PC-9 (cell line): Measurements from ENCODE around the gene S100A4.

Experiments used
- EZH2 ChIP-seq: fragments of 200-600 bp; sonication (generic); IDR thresholded peaks from 2 replicates; pipeline ENCODE4 v1.8.0; 2017; ENCODE audit warnings: antibody characterized with exemption, low read depth
- TF ChIP-seq, protein P1 (sequence below): fragments of 200-600 bp; sonication (generic); conservative IDR thresholded peaks from 2 replicates; pipeline ENCODE4 v1.6.1; 2017; ENCODE audit warnings: mixed run types, antibody characterized with exemption, mild to moderate bottlenecking, moderate library complexity

DNA sequence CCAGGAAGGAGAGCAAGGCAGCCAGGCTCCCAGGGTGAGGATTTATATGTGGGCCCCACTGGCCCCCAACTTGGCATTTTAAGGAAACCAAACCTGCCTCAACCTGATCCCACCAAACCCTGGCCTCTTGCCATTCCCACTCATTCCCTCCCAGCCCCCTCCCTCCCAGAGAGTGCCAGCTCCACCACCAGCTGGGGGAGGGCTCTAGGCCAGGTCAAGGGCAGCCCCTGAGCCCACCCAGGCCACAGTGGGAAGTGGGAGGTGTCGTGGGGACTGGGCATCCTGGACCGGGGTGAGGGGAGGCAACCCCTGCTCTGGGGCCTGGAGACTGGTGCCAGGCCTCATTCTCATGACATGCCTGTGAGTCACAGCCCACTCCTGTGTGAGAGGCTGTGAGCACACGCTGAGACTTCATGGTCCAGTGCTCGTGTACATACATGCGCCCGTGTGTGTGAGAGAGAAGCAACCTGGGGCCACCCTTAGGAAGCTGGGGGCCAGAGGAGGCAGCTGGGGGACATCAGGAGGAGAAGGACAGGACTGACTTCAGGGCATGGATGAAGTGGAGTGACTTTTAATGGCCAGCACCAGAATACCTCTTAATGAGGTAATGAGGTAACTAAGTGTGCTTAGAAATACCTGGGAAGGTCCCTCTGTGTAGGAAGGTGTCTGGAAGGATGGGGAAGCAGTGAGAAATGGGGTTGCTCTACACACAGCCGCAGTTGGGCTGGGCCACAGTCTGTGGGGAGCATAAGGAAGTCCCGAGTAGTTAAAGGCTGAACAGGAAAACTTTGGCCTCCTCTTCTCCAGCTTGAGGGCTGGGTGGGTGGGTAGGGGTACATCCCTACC, 20.1 kb upstream of the S100A4 start, which contains the start of gene S100A2:
- TF ChIP-seq, protein P1, sequence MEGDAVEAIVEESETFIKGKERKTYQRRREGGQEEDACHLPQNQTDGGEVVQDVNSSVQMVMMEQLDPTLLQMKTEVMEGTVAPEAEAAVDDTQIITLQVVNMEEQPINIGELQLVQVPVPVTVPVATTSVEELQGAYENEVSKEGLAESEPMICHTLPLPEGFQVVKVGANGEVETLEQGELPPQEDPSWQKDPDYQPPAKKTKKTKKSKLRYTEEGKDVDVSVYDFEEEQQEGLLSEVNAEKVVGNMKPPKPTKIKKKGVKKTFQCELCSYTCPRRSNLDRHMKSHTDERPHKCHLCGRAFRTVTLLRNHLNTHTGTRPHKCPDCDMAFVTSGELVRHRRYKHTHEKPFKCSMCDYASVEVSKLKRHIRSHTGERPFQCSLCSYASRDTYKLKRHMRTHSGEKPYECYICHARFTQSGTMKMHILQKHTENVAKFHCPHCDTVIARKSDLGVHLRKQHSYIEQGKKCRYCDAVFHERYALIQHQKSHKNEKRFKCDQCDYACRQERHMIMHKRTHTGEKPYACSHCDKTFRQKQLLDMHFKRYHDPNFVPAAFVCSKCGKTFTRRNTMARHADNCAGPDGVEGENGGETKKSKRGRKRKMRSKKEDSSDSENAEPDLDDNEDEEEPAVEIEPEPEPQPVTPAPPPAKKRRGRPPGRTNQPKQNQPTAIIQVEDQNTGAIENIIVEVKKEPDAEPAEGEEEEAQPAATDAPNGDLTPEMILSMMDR: no peak
- TF ChIP-seq EZH2: no peak
